SK-N-SH treated with all-trans-retinoic acid at 6 μM for 48 hours (cell line): ENCODE data around the gene FER.

ENCODE experiments used
- ARNTL ChIP-seq: fragments of 450-650 bp; formaldehyde crosslinking; IDR thresholded peaks from 2 replicates; pipeline ENCODE4 v1.5.0; 2020; ENCODE audit warnings: low read depth, mild to moderate bottlenecking, moderate library complexity, borderline replicate concordance
- CREB5 ChIP-seq: fragments of 250-450 bp; sonication (Bioruptor Pico); IDR thresholded peaks from 2 replicates; pipeline ENCODE4 v1.5.1; 2020; ENCODE audit warnings: low read depth, mild to moderate bottlenecking, moderate library complexity
- CSDC2 ChIP-seq: fragments of 250-450 bp; sonication (Bioruptor Pico); IDR thresholded peaks from 2 replicates; pipeline ENCODE4 v1.5.0; 2020; ENCODE audit warnings: mild to moderate bottlenecking, moderate library complexity
- OSR1 ChIP-seq: fragments of 250-450 bp; sonication (Bioruptor Pico); IDR thresholded peaks from 2 replicates; pipeline ENCODE4 v1.8.0; 2022; ENCODE audit warnings: moderate library complexity, mild to moderate bottlenecking, inconsistent platforms
- PATZ1 ChIP-seq: fragments of 250-450 bp; sonication (Bioruptor Pico); IDR thresholded peaks from 2 replicates; pipeline ENCODE4 v1.8.0; 2020; ENCODE audit warnings: mild to moderate bottlenecking, moderate library complexity, borderline replicate concordance
- SNAI2 ChIP-seq: fragments of 250-450 bp; sonication (Bioruptor Pico); IDR thresholded peaks from 2 replicates; pipeline ENCODE4 v1.5.0; 2020; ENCODE audit warnings: mild to moderate bottlenecking, moderate library complexity
- TSHZ2 ChIP-seq: fragments of 250-450 bp; sonication (Bioruptor Pico); IDR thresholded peaks from 2 replicates; pipeline ENCODE4 v1.5.0; 2020; ENCODE audit warnings: mild to moderate bottlenecking, moderate library complexity
- ZFP30 ChIP-seq: fragments of 450-650 bp; formaldehyde crosslinking; IDR thresholded peaks from 2 replicates; pipeline ENCODE4 v1.5.0; 2022; ENCODE audit warnings: mild to moderate bottlenecking, moderate library complexity
- ZNF565 ChIP-seq: fragments of 450-650 bp; formaldehyde crosslinking; conservative IDR thresholded peaks from 2 replicates; pipeline ENCODE4 v1.5.0; 2020; ENCODE audit warnings: low read depth, mild to moderate bottlenecking, moderate library complexity
- ZNF70 ChIP-seq: fragments of 450-650 bp; formaldehyde crosslinking; IDR thresholded peaks from 2 replicates; pipeline ENCODE4 v1.5.0; 2020; ENCODE audit warnings: mild to moderate bottlenecking, moderate library complexity
- ZNF8 ChIP-seq: fragments of 450-650 bp; formaldehyde crosslinking; IDR thresholded peaks from 2 replicates; pipeline ENCODE4 v1.5.0; 2020; ENCODE audit warnings: mild to moderate bottlenecking, moderate library complexity

GRCh38 chr5:109113608-109114007 is 365.9 kb downstream of the FER start:
- TF ChIP-seq ZNF70: no peak
- no peak for TF ChIP-seq CREB5 (CRISPR knock-in tag)
- no peak for TF ChIP-seq PATZ1 (CRISPR knock-in tag)
- TF ChIP-seq ARNTL (CRISPR knock-in tag): no peak
- no peak for TF ChIP-seq TSHZ2 (CRISPR knock-in tag)
- no peak for TF ChIP-seq ZFP30 (CRISPR knock-in tag)
- TF ChIP-seq OSR1 (CRISPR knock-in tag): no peak
- no peak for TF ChIP-seq ZNF565 (CRISPR knock-in tag)
- TF ChIP-seq CSDC2 (CRISPR knock-in tag): no peak
- TF ChIP-seq SNAI2 (CRISPR knock-in tag): no peak
- TF ChIP-seq ZNF8 (CRISPR knock-in tag): no peak
